Measurements from ENCODE around the gene ALS2CL. TPM values are rescaled to one million over a fixed set of nuclear protein-coding genes. Genes with fewer than 3 reads are reported as not detected.

ALS2CL gene
- total and polyA plus RNA-seq, 2 donors (not counting 3 experiments of a cell fraction or from before 2014, with no cell fraction given) = 7.8 to 10.1 TPM

DNA sequence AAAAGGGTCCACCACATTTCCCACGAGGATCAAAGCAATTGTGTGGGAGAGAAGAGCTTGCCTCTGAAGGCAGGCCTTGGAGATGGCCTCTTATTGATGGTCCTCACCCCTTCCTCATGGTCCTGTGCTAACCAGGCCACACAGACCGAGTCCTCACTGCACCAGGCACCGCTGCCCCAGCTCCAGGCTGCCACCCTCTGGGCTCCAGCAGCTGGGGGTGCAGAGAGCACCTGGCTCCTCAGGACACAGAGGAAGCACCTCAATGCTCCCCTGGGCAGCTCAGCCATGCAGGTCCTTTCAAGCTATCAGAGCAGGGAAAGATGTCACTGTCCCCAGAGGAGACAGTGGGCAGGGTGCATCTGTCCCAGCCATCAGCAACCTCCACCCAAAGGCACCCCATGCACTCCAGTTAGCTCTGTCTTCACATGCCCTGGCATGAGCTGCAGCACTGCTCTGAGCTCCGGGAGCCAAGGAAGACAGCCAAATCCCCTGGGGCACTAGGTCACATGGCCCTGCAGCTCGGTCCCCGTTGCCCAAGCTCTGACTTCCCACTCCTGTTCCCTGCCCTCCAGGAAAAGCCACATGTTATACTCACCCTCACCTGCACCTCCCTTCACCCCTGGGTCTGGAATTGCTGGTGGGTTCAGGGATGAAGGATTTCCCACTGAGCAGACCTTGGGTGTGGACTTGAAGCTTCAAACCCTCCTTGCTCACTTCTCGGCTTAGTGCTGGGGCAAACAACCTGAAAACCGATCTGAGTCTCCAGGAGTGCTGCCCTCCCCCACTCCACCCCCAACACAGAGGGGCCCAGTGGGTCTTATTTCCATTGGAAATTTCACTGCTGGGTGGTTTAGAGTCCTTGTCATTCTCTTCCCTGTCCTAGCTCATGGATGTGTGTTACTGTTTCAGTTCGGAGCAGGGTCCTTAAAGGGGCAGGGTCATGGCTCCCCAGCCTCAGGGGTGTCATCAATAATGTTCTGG, 32.6 kb downstream of the ALS2CL start:
- no TSS peak for BruUV-seq (replicated peaks)
- no peaks in the 10 kb centered on the region for H3K4me1 ChIP-seq (ENCODE audit: control insufficient read depth, extremely low read depth, insufficient read depth, low read length)
- ChIA-PET POLR2A (no interaction called here), CTCF (interaction anchor here (1.9 to 2.7 kb wide), 2 partner anchors 31 to 172 kb away, joined by 8 to 14 read pairs; no protein-coding TSS in a partner anchor)
- dilution Hi-C loops (cut with MboI; ENCODE audit: extremely low pct_ligation_motif_present, low sequenced_read_pairs) = no loop called here
- no peaks in the 10 kb centered on the region for H4K20me1 ChIP-seq (replicated peaks; ENCODE audit: control insufficient read depth, extremely low read depth, insufficient read depth, low read length)
- TF ChIP-seq JUN (IDR thresholded peaks at IDR 0.05; ENCODE audit: borderline replicate concordance, insufficient read depth, insufficient read length, low read depth) (no peak), MYC (IDR thresholded peaks at IDR 0.05; ENCODE audit: low read depth, low read length) (no peak), POLR2AphosphoS5 (IDR thresholded peaks at IDR 0.05; ENCODE audit: insufficient read depth, low read depth, low read length) (no peak), FOS (IDR thresholded peaks at IDR 0.05; ENCODE audit: borderline replicate concordance, insufficient read depth, low read length) (no peak), EZH2 (IDR thresholded peaks at IDR 0.05; ENCODE audit: borderline replicate concordance, low read depth, low read length, severe bottlenecking) (no peak), POLR2A (IDR thresholded peaks at IDR 0.05; ENCODE audit: low read depth, low read length) (no peak), MAX (IDR thresholded peaks at IDR 0.05; ENCODE audit: insufficient read depth, insufficient read length) (no peak), GATA2 (IDR thresholded peaks at IDR 0.05; ENCODE audit: insufficient read depth, insufficient read length, low read depth, low read length) (no peak)
- TF ChIP-seq, protein P1, sequence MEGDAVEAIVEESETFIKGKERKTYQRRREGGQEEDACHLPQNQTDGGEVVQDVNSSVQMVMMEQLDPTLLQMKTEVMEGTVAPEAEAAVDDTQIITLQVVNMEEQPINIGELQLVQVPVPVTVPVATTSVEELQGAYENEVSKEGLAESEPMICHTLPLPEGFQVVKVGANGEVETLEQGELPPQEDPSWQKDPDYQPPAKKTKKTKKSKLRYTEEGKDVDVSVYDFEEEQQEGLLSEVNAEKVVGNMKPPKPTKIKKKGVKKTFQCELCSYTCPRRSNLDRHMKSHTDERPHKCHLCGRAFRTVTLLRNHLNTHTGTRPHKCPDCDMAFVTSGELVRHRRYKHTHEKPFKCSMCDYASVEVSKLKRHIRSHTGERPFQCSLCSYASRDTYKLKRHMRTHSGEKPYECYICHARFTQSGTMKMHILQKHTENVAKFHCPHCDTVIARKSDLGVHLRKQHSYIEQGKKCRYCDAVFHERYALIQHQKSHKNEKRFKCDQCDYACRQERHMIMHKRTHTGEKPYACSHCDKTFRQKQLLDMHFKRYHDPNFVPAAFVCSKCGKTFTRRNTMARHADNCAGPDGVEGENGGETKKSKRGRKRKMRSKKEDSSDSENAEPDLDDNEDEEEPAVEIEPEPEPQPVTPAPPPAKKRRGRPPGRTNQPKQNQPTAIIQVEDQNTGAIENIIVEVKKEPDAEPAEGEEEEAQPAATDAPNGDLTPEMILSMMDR (IDR thresholded peaks at IDR 0.05; ENCODE audit: extremely low read depth in 1 of 2, insufficient read depth in 1 of 2, low read depth in 1 of 2, low read length in 2 of 2) = no peak
- FAIRE-seq = no peak
- no peaks in the 10 kb centered on the region for H3K9me1 ChIP-seq (replicated peaks; ENCODE audit: control insufficient read depth, extremely low read depth, insufficient read depth, low read length)
- no peak overlapping the region for H2AFZ ChIP-seq (ENCODE audit: low read depth, low read length)
- H3K4me3 ChIP-seq (replicated peaks in 1 of 3; ENCODE audit: insufficient read depth in 1 of 3, low read depth in 1 of 3, low read length in 3 of 3) = no peak overlapping the region
- H3K4me2 ChIP-seq (ENCODE audit: insufficient read depth, low read length) = no peak overlapping the region
- DNase-seq (ENCODE audit: low read depth, low spot score) = no peak
- no peaks in the 10 kb centered on the region for H3K9me3 ChIP-seq (replicated peaks; ENCODE audit: control insufficient read depth, insufficient read depth, low read length)
- no peaks in the 10 kb centered on the region for H3K36me3 ChIP-seq (ENCODE audit: control insufficient read depth in 2 of 2, extremely low read depth in 1 of 2, insufficient read depth in 2 of 2, low read length in 2 of 2)
- H3K9ac ChIP-seq (replicated peaks; ENCODE audit: extremely low read depth, insufficient read depth, low read length) = no peak overlapping the region
- H3K27ac ChIP-seq (ENCODE audit: insufficient read depth, low read depth, low read length) = no peak overlapping the region
- intact Hi-C loops (cut with micrococcal nuclease) = no loop called here
- no peaks in the 10 kb centered on the region for H3K27me3 ChIP-seq (ENCODE audit: control insufficient read depth in 2 of 2, insufficient read depth in 2 of 2, low read length in 2 of 2)
- no peaks in the 10 kb centered on the region for H3K79me2 ChIP-seq (ENCODE audit: control insufficient read depth, insufficient read depth, low read length)

All from endothelial cell of umbilical vein (primary cell).